ENCODE measurements around the gene TTC9B. TPM values are rescaled to one million over a fixed set of nuclear protein-coding genes. Genes with fewer than 3 reads are reported as not detected.

TTC9B gene
- total RNA-seq, 6 experiments from 2014 or later: not detected

DNA sequence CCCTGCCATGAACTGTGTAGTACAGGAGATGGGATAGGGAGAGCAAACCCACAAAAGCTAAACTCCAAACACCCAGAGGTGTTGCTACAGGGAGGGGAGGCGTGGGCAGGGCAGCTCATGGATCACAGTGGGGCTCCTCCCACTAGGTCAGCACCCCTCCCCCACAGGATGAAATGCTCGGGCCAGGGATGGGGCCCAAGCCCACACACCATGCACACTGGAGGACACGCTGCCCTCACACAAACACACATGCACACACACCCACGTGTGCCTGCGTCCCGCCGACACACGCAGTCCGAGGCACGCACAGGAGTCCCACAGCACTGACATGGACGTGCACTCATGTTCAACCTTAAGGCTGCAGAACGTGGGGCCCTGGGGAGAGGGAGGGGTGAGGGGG lies 14.3 kb upstream of the TTC9B start:
- DNase-seq: no peak
- peaks cover 46% of the 10 kb centered on the region for H3K4me1 Mint-ChIP-seq (ENCODE audit: low read depth)
- H3K36me3 Mint-ChIP-seq (ENCODE audit: low read depth): peaks cover 5% of the 10 kb centered on the region
- TF ChIP-seq CTCF (IDR thresholded peaks at IDR 0.05): no peak
- H3K27me3 Mint-ChIP-seq (ENCODE audit: insufficient read depth): no peaks in the 10 kb centered on the region
- no peaks in the 10 kb centered on the region for H3K9me3 Mint-ChIP-seq
- H3K27ac Mint-ChIP-seq: no peak overlapping the region
- H3K4me3 Mint-ChIP-seq: no peak overlapping the region

DNA sequence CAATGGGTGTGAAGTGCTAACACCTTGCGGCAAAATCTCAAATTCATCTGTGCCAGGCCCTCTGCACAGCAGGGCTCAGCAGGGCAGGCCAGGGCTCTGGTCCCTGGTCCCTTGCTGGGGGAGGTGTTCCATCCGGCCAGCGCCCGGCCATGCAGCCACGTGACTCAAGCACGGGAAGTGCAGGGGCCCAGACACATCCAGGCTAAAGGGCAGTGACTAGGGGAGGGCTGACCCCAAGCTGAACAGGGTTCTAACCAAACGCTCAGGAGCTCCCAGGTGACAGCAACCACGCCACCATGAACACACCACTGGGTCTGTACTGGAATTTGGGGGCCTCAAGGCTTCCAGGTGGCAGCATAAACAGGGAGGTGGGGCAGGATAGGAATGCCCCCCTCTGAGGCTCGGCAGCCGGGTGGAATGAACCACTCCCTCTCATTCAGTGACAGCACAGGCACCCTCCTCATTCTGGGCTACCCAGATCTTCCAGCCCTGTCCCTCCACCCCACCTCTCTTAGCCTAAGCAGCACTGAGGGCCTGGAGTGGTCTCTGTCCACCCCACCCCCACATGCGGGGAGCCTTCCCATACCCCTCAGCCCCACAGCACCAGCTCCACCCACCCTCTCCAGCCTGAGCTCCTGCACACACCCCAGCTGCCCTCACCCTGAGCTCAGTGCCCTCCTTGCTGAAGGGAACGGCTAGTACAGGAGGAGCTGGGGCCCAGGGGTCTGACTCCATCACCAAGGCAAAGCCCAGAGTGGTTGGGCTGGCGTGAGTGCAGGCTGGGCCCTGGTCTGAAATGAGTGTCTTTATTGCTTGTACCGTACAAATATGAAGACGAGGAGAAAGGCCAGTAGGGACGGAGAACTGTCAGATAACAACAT lies 13.6 kb upstream of the TTC9B start:
- peaks cover 1% of the 10 kb centered on the region for H3K36me3 Mint-ChIP-seq (ENCODE audit: low read depth)
- no peak for TF ChIP-seq CTCF (IDR thresholded peaks at IDR 0.05)
- H3K27ac Mint-ChIP-seq: peak overlapping the region; percentile 78
- H3K27me3 Mint-ChIP-seq (ENCODE audit: insufficient read depth): no peaks in the 10 kb centered on the region
- peak overlapping the region; percentile 17; the same call in 1 of the 2 replicates for H3K4me3 Mint-ChIP-seq
- H3K9me3 Mint-ChIP-seq: no peaks in the 10 kb centered on the region
- peaks cover 49% of the 10 kb centered on the region for H3K4me1 Mint-ChIP-seq (ENCODE audit: low read depth)
- DNase-seq: no peak

- TF ChIP-seq CTCF (IDR thresholded peaks at IDR 0.05): no peak; the same call in 1 of the 2 replicates
- H3K4me3 Mint-ChIP-seq: no peak overlapping the region
- H3K9me3 Mint-ChIP-seq: no peaks in the 10 kb centered on the region
- H3K4me1 Mint-ChIP-seq (ENCODE audit: low read depth): peaks cover 55% of the 10 kb centered on the region
- H3K27ac Mint-ChIP-seq: peak overlapping the region; percentile 78
- no peaks in the 10 kb centered on the region for H3K36me3 Mint-ChIP-seq (ENCODE audit: low read depth)
- H3K27me3 Mint-ChIP-seq (ENCODE audit: insufficient read depth): no peaks in the 10 kb centered on the region
- DNase-seq: no peak
Observed at GRCh38 chr19:40231057-40231456, 12.9 kb upstream of the TTC9B start.

- Mint-ChIP-seq H3K9me3 (peaks cover 5% of the 10 kb centered on the region; the same call in 1 of the 2 replicates), H3K27ac (peak overlapping the region; percentile 73), H3K4me3 (peak overlapping the region; percentile 24; the same call in 1 of the 2 replicates), H3K4me1 (ENCODE audit: low read depth) (peaks cover 64% of the 10 kb centered on the region), H3K36me3 (ENCODE audit: low read depth) (peaks cover 6% of the 10 kb centered on the region), H3K27me3 (ENCODE audit: insufficient read depth) (peaks cover 5% of the 10 kb centered on the region)
- DNase-seq: no peak
- no peak for TF ChIP-seq CTCF (IDR thresholded peaks at IDR 0.05)
Observed at GRCh38 chr19:40229926-40230417, 11.8 kb upstream of the TTC9B start.

- Mint-ChIP-seq H3K27ac (peak overlapping the region; percentile 73), H3K27me3 (ENCODE audit: insufficient read depth) (peaks cover 5% of the 10 kb centered on the region), H3K36me3 (ENCODE audit: low read depth) (peaks cover 6% of the 10 kb centered on the region), H3K9me3 (peaks cover 5% of the 10 kb centered on the region; the same call in 1 of the 2 replicates), H3K4me1 (ENCODE audit: low read depth) (peaks cover 64% of the 10 kb centered on the region), H3K4me3 (peak overlapping the region; percentile 53)
- TF ChIP-seq CTCF (IDR thresholded peaks at IDR 0.05): no peak
- peak; percentile 65 for DNase-seq
Observed at GRCh38 chr19:40229484-40229883, 11.3 kb upstream of the TTC9B start.
